NCI-H446 (cell line): ENCODE results near the gene ERGIC1.

Source experiments
- DNase-seq, 2 experiments: peaks; one replicate each; lab custom pipeline; 2025; lab: John Stamatoyannopoulos, UW

The ERGIC1 gene

DNA sequence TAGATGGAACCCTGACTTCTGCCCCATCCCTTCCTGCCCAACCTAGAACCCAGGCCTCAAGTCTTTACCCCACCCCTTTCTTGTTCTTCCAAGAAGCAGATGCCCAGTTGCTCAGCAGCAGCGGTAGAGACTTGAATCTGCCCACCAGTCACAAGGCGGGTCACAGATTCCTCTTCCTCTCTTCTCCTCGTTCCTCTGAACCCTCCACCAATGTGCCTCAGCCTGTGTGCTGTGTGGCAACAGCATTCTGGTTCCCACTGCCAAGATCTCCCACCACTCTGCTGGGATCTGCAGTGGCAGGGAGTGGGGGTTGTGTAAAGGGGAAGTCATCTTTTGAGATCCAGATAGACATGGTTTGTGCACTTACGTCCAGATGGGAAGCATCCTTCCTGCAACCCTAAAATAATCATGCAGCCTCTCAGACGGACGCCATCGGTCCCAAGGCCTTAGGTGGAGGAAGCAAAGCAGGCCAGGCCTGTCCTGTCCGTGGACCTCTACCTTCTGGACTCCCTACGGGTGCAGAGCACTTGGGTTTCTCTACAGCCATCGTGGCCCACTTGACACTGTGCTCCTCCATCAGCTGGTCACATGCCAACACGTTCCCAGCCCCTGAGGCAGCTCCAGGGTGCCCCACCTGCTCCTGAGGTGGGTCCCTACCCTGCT, 117.5 kb downstream of the ERGIC1 start:
- DNase-seq: no peak

DNA sequence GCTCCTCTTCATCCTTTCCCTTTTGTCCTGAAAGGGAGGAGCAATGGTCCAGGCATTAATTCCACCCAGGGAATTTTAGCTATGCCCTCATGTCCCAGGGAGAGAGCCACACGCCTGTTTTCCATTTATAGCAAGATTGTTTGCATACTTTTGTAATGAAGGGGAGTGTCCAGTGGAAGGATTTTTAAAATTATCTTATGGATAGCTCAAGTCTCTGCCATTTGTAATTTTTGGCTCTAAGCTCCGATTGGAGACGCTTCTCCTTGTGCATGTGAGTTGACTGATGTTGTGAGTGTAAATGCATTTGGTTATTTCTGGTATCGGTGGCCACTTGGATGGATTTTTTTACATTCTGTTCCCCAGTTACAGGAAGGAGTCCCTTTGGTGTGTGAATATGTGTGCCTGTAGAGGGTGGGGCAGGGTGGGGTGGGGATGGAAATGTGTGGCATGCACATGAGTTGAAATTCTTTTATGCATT, 118.0 kb downstream of the ERGIC1 start:
- no peak for DNase-seq

DNA sequence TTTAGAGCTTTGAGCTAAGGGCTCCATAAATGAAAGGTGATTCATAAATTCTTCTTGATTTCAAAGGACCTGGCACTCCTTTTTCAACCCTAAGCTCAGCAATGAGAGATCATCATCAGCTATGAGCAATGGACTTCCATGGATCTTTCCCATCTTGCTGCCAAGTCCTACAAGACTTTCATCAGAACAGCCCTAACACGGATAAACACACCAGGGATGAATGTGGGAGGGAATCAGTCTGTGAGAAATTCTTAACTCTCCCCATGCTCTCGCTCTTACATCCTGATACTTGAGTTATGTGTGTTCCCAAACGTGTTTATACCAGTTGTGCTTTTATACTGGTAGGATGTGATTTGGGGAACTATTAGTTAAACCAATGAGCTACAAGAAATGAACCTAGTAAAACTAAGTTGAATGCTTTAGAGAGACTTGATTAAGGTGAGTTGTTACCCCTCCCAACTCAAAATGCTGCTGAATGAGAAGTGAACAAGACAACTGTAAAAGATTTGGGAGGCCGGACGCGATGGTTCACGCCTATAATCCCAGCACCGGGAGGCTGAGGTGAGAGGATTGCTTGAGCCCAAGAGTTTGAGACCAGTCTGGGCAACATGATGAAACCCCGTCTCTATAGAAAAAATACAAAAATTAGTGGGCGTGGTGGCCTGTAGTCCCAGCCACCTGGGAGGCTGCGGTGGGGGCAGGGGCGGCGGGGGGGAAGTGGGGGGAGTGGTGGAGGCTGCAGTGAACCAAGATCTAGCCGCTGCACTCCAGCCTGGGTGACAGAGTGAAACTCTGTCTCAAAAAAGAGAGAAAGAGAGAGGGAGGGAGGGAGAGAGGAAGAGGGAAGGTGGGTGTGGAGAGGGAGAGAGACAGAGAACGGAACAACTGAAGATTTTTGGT, 120.0 kb downstream of the ERGIC1 start:
- no peak for DNase-seq

DNA sequence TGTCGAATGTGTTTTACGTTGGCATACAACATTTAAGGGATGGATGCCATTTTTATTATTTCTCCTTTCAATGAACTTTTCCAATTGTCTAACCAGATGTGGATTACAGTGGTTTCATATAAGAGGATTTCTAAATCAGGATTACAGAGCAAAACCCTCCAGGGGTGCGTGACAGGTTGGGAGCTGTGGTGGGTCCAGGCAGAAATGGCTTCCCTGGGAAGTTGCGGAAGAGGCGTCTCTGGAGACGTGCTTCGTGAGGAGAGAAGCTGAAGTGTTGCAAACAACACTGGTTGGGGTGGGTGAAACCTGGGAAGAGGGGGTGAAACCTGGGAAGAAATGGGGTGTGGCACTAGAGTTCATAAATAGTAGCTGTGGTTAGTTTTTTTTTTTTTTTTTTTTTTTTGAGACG, 120.7 kb downstream of the ERGIC1 start:
- DNase-seq: no peak

DNA sequence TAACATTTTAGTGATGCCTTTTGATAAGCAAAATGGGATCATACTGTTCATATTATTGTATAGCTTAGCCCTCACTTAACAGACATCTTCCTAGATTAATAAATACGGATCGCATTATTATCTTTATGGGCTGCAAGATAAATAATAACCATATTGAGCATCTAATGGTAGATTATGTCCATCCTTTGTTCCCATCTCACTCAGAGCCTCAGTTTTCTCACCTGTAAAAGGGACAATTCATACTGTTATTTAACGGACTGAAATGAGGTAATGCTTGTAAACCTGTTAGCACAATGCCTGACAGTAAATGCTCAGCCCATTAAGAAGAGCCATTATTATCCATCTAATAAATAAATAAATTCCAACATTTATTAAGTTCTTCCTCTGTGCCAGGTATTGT, 122.2 kb downstream of the ERGIC1 start:
- DNase-seq: no peak

DNA sequence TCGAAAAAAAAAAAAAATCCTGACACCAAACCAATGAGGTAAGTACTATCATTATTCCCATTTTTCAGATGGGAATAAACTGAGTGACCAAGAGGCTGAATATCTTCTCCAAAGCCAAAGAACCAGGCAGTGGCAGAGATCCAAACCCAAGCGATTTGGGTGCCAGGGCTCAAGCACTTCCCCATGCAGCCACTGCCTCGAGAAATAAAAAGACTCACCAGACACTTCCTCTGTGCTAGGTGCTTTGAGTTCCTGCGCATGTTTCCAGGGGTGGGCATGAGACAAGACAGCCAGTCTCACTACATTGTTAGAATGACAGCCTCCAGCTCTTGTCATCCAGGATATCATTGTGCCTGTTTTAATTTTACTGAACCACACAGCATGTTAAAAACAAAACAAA, 122.9 kb downstream of the ERGIC1 start:
- no peak for DNase-seq

DNA sequence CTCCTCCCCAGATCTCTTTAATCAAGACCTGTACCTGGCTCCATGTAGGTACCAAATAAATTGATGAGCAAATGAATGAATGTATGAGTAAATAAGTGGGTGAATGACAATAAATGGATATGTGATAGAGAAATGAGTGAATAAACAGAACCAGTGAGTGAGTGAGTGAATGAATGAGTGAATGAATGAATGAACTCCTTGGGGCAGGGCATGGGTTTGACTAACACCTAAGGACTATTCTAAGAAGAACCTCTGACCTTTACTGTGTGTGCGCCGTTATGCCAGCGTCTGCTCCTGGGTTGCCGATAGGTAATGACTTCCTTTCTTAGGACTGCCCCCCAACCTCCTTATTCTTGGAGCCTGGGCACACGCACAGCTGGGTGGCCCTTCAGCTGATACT, 123.4 kb downstream of the ERGIC1 start:
- no peak for DNase-seq

DNA sequence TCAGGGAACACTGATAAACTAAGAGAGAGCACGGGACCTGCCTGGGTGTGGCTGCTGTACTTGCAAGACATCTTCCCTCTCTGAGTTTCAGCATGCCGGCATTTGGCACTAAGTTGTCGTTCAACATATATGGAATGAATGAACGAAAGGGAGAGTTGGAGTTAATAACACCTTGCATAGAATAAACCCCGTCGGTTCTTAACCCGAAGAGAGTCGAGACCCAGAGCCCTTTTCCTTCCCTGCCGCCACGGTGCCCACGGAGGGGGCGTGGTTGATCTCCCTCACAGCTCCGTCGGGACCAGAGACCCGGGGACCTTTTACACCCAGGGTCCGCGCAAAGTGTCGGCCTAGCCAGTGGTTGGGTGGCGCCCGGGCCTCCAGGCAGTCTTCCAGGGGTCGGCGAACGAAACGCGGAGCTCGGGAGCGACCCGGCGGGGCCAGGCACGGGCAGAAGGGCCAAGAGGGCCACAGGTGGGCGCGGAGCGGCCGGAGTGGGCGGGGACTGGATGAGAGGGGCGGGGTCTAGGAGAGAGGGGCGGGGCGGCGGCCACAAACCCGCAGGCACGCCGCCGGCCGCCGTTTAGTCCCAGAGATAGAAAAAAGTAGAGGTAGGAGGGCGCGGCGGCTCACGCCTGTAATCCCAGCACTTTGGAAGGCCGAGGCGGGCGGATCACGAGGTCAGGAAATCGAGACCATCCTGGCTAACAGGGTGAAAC, 124.4 kb downstream of the ERGIC1 start:
- DNase-seq: peak; percentile 22 to 53

DNA sequence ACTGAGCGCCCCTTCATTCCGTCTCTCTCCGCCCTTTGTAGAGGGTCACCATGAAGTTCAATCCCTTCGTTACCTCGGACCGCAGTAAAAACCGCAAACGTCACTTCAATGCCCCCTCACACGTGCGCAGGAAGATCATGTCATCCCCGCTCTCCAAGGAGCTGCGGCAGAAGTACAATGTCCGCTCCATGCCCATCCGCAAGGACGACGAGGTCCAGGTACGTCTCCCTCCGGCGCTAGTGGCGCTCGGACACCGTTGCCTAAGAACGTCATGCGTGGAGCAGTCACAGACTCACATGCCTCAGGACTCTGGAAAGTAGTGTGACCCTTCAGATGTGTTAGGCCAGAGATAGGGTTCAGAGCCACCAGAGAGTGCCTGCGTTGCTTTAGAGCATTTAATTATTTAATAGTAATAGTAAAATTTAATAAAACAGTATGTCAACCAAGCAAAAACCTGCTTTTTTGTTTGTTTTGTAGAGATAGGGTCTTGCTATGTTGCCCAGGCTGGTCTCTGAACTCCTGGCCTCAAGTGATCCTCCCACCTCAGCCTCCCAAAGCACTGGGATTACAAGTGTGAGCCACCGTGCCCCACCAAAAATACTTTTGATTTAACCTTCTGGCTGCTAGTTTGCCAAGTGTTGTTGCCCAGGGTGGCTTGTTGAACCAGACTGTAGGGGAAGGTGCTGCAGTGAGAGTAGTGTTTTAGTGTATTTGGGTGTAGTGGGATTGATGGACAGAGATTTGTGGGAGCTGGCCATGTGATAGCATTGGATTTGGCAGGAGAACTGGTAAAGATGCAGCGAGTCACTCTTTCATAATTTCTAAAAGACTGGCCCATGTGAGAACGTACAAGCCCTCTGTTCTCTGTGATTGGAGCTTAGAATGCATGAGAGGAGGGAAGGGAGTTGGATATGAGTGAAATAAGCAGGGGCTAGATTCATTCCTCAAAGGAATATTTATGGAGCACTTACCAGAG, 126.1 kb downstream of the ERGIC1 start:
- no peak for DNase-seq

DNA sequence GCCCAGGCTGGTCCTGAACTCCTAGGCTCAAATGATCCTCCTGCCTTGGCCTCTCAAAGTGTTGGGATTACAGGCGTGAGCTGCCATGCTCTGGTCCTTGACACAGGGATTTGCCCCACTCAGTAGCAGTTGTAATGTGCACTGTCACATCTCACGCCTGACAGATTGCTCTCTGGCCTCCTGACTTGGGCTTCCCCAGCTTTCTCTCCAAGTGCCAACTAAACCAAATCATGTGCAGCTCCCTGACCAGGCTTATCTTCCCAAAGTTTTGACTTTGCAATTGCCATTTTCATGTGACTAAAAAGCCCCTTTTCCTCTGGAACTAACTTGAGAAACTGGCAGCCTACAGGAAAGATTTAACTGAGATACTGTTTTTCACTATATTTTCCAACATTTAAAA, 135.9 kb downstream of the ERGIC1 start:
- no peak for DNase-seq

DNA sequence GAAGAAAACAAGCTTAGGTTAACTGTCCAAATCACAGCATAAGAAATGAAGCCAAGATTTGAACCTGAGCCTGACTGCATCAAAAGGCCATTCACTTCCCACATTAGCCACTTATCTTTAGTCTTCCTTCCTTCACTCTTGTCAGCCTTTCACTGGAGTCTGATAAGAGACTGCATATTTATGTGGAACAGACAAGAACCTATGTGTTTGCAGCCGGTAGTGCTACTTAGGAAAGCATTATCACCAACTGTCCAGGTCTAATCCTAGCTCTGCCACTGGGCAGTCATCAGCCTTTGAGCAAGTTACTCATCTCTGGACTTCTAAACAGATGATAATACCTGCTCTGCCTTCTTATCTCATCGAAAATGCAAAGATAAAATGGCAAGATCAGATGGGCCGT, 137.4 kb downstream of the ERGIC1 start:
- no peak for DNase-seq

DNA sequence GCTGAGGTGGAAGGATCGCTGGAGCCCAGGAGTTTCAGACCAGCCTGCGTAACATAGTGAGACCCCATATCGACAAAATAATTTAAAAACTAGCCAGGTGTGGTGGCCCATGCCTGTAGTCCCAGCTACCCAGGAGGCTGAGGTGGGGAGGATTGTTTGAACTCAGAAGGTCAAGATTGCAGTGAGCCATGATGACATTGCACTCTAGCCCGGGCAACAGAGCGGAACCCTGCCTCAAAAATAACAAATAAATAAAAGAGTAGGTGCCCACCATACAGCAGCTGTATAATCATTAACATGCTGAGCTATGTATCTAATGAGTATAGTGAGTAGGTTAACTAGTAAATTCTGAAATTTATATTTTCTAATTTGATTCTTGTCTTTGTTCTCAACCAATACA, 138.5 kb downstream of the ERGIC1 start:
- no peak for DNase-seq

DNA sequence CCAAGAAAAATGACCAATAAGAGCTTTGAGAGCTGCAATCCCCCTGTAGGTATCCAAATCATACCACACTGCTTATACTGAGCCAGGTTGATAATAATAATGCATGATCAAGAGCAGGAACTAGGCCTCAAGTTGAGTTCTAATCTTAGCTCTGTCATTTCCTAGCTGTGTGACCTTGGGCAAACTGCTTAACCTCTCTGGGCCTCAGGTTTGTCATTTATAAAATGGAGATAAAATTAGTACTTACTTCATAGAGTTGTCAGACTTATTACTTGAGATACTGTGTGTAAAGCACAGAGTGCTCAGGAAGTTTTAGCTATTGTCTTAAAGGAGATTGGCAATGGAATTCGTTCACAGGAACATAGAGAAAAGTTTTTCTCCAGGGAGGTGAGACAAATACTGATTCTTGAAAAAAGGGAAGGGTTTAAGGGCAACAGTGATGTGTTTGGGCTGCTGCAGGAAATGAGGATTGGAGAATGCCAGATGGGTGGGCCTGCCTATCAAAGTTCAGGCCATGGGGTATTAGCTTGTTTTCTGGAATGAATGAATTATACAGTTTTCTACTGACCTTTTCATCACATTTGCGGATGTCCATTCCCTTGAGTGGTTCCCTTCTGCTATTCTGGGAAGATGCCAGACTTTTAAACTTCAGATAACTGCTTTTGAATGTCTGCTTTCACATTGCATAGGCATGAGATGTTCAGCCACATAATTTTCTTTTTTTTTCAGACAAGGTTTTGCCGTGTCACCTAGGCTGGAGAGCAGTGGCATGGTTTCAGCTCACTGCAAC, 139.3 kb downstream of the ERGIC1 start:
- no peak for DNase-seq

DNA sequence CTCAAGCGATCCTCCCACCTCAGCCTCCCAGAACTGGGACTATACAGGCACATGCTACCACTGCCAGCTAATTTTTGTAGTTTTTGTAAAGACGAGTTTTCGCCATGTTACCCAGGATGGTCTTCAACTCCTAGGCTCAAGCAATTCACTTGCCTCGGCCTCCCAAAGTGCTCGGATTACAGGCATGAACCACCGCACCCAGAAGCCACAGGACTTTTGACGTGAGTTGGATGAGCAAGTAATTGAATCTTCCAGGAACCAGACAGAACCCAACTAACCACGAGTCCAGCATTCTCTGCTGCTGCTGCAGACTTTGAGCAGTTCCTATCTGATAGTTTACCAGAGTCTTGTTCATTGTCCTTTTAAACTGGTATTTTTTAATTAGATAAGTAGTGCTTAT, 139.9 kb downstream of the ERGIC1 start:
- DNase-seq: no peak

DNA sequence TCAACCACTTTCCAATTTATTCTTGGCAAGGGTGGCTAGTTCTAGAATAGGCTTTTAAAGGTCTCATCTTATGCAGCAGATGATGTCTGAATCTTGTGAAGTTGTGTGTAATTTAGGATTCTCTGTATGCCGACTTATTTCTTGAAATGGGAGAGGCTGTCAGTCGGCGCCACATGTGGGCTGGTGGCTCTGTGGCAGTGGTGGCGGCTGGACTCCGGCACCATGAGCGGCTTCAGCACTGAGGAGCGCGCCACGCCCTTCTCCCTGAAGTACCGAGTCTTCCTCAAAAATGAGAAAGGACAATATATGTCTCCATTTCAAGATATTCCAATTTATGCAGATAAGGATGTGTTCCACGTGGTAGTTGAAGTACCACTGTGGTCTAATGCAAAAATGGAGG, 141.2 kb downstream of the ERGIC1 start:
- DNase-seq: no peak

DNA sequence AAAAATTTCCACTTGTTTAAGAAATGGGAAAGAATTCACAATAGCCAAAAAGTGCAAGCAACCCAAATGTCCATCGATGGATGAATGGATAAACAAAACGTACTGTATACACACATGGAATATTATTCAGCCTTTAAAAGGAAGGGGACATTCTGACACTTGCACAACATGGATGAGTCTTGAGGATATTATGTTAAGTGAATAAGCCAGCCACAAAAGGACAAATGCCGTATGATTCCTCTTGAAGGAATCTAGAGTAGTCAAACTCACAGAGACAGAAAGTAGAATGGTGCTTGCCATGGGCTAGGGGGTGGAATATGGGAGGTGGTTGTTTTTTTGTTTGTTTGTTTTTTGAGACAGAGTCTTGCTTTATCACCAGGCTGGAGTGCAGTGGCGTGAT, 145.7 kb downstream of the ERGIC1 start:
- no peak for DNase-seq

DNA sequence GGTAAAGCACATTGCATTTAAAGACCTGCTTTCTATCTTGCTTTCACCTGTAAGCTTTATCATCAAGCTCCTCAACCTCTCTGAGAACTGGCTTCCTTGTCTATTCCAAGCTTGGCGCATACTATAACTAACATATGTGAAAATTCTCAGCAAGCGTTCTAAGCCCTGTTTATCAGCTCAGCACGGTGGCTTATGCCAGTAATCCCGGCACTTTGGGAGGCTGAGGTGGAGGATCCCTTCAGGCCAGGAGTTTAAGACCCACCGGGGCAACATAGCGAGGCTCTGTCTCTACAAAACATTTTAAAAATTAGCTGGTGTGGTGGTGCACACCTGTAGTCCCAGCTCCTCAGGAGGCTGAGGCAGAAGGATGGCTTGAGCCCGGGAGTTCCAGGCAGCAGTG, 147.9 kb downstream of the ERGIC1 start:
- no peak for DNase-seq

DNA sequence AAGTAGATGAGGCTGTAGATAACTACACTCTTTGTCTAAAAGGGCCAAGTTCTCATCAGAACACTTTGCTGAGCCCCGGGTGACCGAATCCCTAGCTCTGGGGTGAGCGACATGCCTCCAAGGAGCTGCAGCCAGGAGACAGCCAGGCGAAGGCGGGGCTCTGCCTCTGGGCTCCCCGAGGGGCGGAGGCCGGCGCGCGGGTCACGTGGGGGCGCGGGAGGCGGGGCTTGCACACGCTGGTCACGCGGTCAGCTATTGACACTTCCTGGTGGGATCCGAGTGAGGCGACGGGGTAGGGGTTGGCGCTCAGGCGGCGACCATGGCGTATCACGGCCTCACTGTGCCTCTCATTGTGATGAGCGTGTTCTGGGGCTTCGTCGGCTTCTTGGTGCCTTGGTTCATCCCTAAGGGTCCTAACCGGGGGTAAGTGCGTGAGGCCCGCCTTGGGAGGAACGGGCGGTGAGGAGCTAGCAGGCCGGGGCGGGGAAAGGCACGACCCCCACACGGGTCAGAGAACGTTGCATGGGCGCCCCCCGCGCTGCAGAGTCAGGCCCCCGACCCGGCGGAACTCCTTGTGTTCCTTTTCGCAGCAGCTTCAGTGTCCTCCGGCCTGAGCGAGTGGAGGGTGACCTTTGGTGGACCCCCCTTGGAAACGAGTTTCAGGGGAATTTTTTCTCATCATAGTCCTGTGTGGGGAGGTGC, 149.6 kb downstream of the ERGIC1 start, which contains the start of gene ATP6V0E1:
TSS of gene ATP6V0E1 (plus strand) at position 230 of the 702 bp plus-strand sequence. CDS start at position 320, 90 bp downstream.
- peak; percentile 76 to 94 for DNase-seq

DNA sequence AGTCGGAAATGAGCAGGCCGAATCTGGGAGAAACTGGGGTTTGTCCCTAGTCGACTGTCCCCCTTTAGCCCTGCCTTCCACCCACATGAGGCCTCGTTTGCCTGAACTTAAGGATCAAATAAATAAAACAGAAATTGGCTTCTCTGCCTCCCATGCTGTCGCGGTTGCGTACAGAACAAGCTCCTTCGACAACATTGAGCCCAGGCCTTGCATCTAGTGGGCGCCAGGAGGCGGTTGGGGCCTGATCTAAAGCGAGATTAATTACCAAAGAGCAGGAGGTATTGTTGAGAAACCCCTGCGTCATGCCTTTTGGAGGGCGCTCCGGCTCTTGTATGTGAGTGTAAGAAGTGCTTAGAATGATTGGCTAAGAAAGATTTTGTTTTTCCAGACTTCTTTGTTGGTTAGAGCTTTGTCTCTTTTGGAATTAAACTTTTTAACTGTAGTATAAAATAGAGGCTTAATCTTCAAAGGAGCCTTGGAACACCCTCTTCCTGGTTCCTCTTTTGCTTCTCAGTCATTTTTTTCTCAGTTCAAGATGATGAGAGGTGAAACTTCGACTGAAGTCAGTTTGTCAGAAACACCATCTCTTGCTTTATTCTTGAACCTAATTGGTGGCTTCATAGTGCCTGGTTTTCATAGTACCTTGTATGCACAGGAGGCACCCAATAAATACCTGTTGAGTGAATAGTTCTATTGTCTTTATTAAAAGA, 150.3 kb downstream of the ERGIC1 start:
- DNase-seq: peak; percentile 29 to 38
